Ishikawa (cell line): ENCODE measurements around the gene TSSK3.

ENCODE experiments used
- CREB1 ChIP-seq: IDR thresholded peaks from 2 replicates; pipeline ENCODE4 v1.6.1; 2012; ENCODE audit warnings: low read depth
- EGR1 ChIP-seq: IDR thresholded peaks from 2 replicates; pipeline ENCODE4 v1.6.1; 2012
- EP300 ChIP-seq: IDR thresholded peaks from 2 replicates; pipeline ENCODE4 v1.6.1; 2012; ENCODE audit warnings: borderline replicate concordance
- RAD21 ChIP-seq: IDR thresholded peaks from 2 replicates; pipeline ENCODE4 v1.6.1; 2012; ENCODE audit warnings: low read depth
- TAF1 ChIP-seq: IDR thresholded peaks from 2 replicates; pipeline ENCODE4 v1.6.1; 2012; ENCODE audit warnings: low read depth, mild to moderate bottlenecking
- YY1 ChIP-seq: IDR thresholded peaks from 2 replicates; pipeline ENCODE4 v1.6.1; 2012; ENCODE audit warnings: low read depth
- TF ChIP-seq, protein P1 (sequence below): IDR thresholded peaks from 2 replicates; pipeline ENCODE4 v1.6.1; 2012
- TF ChIP-seq, protein P2 (sequence below): IDR thresholded peaks from 2 replicates; pipeline ENCODE4 v1.6.1; 2012

DNA sequence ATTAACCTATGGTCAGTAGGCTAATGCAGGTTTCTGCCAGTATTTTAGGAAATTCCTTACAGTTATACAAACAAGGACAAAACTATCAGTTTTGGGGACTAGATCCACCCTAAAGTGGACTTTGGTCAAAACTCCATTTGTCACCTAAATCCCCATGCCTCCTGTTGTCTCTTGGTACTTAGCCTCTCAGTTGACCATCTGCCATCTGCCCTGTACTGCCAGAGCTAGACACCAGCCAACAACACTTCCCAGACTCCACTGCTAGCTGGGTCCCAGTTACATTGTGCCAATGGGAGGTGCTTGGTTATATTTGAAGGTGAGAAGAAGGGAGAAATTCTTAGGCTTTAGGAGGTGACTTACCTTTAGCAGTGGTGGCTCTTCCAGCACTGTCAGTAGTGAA is 48.9 kb downstream of the TSSK3 start:
- TF ChIP-seq CREB1 (no peak), YY1 (no peak), TAF1 (no peak), RAD21 (no peak), EP300 (no peak), EGR1 (no peak)
- TF ChIP-seq, protein P1, sequence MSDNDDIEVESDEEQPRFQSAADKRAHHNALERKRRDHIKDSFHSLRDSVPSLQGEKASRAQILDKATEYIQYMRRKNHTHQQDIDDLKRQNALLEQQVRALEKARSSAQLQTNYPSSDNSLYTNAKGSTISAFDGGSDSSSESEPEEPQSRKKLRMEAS, result no peak
- TF ChIP-seq, protein P2, sequence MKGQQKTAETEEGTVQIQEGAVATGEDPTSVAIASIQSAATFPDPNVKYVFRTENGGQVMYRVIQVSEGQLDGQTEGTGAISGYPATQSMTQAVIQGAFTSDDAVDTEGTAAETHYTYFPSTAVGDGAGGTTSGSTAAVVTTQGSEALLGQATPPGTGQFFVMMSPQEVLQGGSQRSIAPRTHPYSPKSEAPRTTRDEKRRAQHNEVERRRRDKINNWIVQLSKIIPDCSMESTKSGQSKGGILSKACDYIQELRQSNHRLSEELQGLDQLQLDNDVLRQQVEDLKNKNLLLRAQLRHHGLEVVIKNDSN, result no peak
